Spleen (tissue), 11 donors: ENCODE data around the gene NEIL1. TPM values are rescaled to one million over a fixed set of nuclear protein-coding genes. Genes with fewer than 3 reads are reported as not detected.

ENCODE experiments used
- DNase-seq: peaks from one replicate; pipeline ENCODE4 v3.0.0-alpha.2; 2020
- H3K27ac ChIP-seq, 8 donors: fragments of 200-600 bp; sonication (generic) in 7 of 8; 1 replicate in 4 of 8; 2 replicates in 4 of 8; pipeline versions ENCODE4 v1.5.0 to v1.8.0; 2016 to 2021; ENCODE audit warnings: inconsistent platforms in 4 of 8, mild to moderate bottlenecking in 4 of 8, moderate library complexity in 1 of 8
- H3K27me3 ChIP-seq, 7 donors: fragments of 200-600 bp; sonication (generic) in 6 of 7; replicated peaks in 1 of 7; 1 replicate in 4 of 7; 2 replicates in 3 of 7; pipeline versions ENCODE4 v1.5.0 to v1.8.0; 2016 to 2021; ENCODE audit warnings: inconsistent platforms in 3 of 7, mild to moderate bottlenecking in 1 of 7
- H3K36me3 ChIP-seq, 6 donors: fragments of 200-600 bp; sonication (generic) in 5 of 6; 1 replicate in 4 of 6; 2 replicates in 2 of 6; pipeline versions ENCODE4 v1.5.0 to v1.8.0; 2016 to 2021; ENCODE audit warnings: inconsistent platforms in 2 of 6
- H3K4me1 ChIP-seq, 6 donors: fragments of 200-600 bp; sonication (generic) in 5 of 6; 1 replicate in 3 of 6; 2 replicates in 3 of 6; pipeline versions ENCODE4 v1.5.0 to v1.8.0; 2016 to 2021; ENCODE audit warnings: inconsistent platforms in 3 of 6
- H3K4me3 ChIP-seq, 8 donors: fragments of 200-600 bp; sonication (generic) in 7 of 8; 1 replicate in 4 of 8; 2 replicates in 4 of 8; pipeline versions ENCODE4 v1.5.0 to v1.8.0; 2016 to 2021; ENCODE audit warnings: inconsistent platforms in 4 of 8, mild to moderate bottlenecking in 4 of 8, moderate library complexity in 2 of 8
- H3K9me3 ChIP-seq, 8 donors: fragments of 200-600 bp; sonication (generic) in 7 of 8; 1 replicate in 4 of 8; 2 replicates in 4 of 8; pipeline versions ENCODE4 v1.5.0 to v1.8.0; 2016 to 2021; ENCODE audit warnings: inconsistent platforms in 4 of 8
- POLR2A ChIP-seq, 3 donors: fragments of 450-650 bp; IDR thresholded peaks; one replicate each; pipeline ENCODE4 v1.5.1; 2017; ENCODE audit warnings: antibody characterized with exemption in 3 of 3, mild to moderate bottlenecking in 1 of 3
- POLR2AphosphoS5 ChIP-seq, 3 donors: sonication (generic); formaldehyde crosslinking; IDR thresholded peaks; one replicate each; pipeline ENCODE4 v1.5.1; 2017; ENCODE audit warnings: antibody characterized with exemption in 3 of 3
- WGBS, 5 donors: extraction: QIAGEN DNeasy Blood & Tissue Kit in 3 of 5; methylation state at CpG; one replicate each; pipeline versions ENCODE4 v1.1.5 to v1.1.7; 2013 to 2018; 5-methylcytosine and 5-hydroxymethylcytosine counted together
- intact Hi-C: fragments of 100-400 bp; cut with DNase I; formaldehyde crosslinking; loops from one replicate; pipeline ENCODE4 v1.15.0; 2023; ENCODE audit warnings: low total_unique reads
- polyA plus RNA-seq, 3 donors: library from polyadenylated mRNA; stranded (reverse); fragments of 200-250 nt; gene quantifications; one replicate each; pipeline ENCODE4 v1.2.1, GENCODE V29; 2013
- total RNA-seq, 7 donors: library from RNA; depleted of rRNA in 3 of 7; stranded (reverse); fragments of >200 nt in 3 of 7; fragmentation: NEBNext Ultra II Directional in 4 of 7; extraction: Animal tissue kit (Norgen Biotek cat#: 25700) in 4 of 7; gene quantifications; one replicate each; pipeline versions ENCODE4 v1.1.0 to v1.2.1, GENCODE V29; 2016 to 2021
- TF ChIP-seq, protein P1 (sequence below), 11 experiments: fragments of 200-600 bp in 7 of 11; fragments of 450-650 bp in 4 of 11; sonication (generic) in 4 of 11; IDR thresholded peaks in 8 of 11; conservative IDR thresholded peaks in 3 of 11; 1 replicate in 7 of 11; 2 replicates in 4 of 11; pipeline versions ENCODE4 v1.4.0 to v1.8.0; 2016 to 2021; ENCODE audit warnings: antibody characterized with exemption in 11 of 11, inconsistent platforms in 4 of 11, mild to moderate bottlenecking in 1 of 11
- donor health status: healthy with polysubstance abuse.
- donor health status: DM: no; HTN: no; CAD: no; lungs with moderate emphysema.
- donor health status: DM: no; HTN: no; CAD: no.
- donor health status: Bipolar disorder and iron deficiency.
- donor health status: healthy.
- donor health status: DM: no; HTN: no; CAD: no.
- donor health status: DM: yes; HTN: yes; CAD: no.

NEIL1 gene
- total and polyA plus RNA-seq, 10 donors, result 27.5 to 68.1 (median 45.5) TPM

DNA sequence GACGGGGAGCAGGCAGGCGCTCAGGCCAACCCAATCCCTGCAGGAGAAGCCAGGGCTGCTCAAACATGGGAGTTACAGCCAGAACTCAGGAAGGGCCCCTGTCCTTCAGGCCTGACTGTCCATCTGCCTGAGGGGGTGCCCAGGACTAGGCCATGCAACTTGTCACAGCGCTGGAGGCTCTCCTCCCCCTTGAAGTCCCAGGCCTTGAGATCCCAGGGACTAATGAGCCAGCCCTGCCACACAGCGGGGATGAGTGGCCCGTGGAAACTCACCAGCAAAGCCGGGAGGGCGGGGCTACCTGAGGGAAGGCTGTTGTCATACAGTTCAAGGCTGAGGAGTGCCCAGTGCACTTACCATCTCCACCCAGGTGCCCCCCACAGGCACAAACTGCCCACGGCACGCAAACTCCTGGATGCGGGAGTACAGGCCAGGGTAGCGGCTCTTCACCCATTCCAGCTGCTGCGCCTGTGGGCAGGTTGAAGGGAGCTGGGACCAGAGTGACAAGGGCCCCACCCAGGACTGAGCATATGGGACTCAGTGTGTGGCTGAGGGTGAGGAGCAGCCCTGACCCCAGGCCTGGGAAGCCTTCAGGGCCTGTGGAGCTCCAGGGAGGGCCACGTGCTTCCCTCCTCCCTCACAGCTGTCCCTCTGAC, 15.3 kb downstream of the NEIL1 start:
- H3K4me1 ChIP-seq, result peaks cover 1 to 12% (median 2%) of the 10 kb centered on the region in 6 donors
- no peak for DNase-seq
- TF ChIP-seq POLR2AphosphoS5 (IDR thresholded peaks at IDR 0.05), result no peak
- TF ChIP-seq POLR2A (IDR thresholded peaks at IDR 0.05), result no peak
- TF ChIP-seq, protein P1, sequence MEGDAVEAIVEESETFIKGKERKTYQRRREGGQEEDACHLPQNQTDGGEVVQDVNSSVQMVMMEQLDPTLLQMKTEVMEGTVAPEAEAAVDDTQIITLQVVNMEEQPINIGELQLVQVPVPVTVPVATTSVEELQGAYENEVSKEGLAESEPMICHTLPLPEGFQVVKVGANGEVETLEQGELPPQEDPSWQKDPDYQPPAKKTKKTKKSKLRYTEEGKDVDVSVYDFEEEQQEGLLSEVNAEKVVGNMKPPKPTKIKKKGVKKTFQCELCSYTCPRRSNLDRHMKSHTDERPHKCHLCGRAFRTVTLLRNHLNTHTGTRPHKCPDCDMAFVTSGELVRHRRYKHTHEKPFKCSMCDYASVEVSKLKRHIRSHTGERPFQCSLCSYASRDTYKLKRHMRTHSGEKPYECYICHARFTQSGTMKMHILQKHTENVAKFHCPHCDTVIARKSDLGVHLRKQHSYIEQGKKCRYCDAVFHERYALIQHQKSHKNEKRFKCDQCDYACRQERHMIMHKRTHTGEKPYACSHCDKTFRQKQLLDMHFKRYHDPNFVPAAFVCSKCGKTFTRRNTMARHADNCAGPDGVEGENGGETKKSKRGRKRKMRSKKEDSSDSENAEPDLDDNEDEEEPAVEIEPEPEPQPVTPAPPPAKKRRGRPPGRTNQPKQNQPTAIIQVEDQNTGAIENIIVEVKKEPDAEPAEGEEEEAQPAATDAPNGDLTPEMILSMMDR (IDR thresholded peaks at IDR 0.05 in 8 of 11, conservative IDR thresholded peaks at IDR 0.05 in 3 of 11), result no peak
- no peak overlapping the region for H3K4me3 ChIP-seq
- no peaks in the 10 kb centered on the region for H3K9me3 ChIP-seq
- no peak overlapping the region for H3K27ac ChIP-seq
- intact Hi-C loops, result no loop called here
- peaks cover 0 to 100% (median 86%) of the 10 kb centered on the region in 6 donors for H3K36me3 ChIP-seq
- no peaks in the 10 kb centered on the region for H3K27me3 ChIP-seq
- 84 to 95% (median 92%) methylated on average over 4 to 13 of the region's 13 CpGs for WGBS, 5 donors

DNA sequence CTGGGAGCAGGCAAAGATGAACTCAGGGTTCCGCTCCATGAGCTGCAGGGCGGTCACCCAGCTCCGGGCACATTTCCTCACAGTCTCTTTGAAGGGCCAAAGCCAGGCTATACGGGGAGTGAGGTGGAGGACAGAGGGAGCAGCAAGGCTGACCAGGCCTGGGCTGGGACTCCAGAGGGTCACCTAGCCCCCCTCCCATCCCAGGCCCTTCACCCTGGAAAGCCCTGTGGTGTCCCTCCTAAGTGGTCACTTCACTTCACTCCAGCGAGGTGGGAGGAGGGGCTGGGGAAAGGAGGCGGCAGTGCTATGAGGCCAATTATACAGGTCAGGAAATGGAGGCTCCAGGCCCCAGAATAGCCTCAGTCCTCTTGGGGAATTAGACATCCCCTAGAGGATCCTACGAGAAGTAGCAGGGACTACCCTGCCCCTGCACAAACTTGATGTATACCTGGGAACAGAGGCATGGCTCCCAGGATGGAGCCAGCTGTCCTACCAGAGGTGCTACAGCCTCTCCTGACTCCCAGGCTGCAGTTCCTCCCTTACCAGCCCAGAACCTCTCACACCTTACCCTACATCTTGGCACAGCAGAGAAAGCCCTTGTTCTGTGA, 15.9 kb downstream of the NEIL1 start:
- Histone ChIP-seq H3K27me3 (no peaks in the 10 kb centered on the region), H3K36me3 (peaks cover 0 to 97% (median 82%) of the 10 kb centered on the region in 6 donors), H3K27ac (no peak overlapping the region), H3K4me3 (no peak overlapping the region), H3K4me1 (peaks cover 7 to 18% (median 8%) of the 10 kb centered on the region in 6 donors), H3K9me3 (no peaks in the 10 kb centered on the region)
- WGBS, 5 donors, result 83 to 92% (median 88%) methylated on average over 4 to 7 of the region's 7 CpGs
- intact Hi-C loops, result no loop called here
- DNase-seq, result no peak
- TF ChIP-seq POLR2AphosphoS5 (IDR thresholded peaks at IDR 0.05), result peak in 1 of 3 donors; percentile 19
- TF ChIP-seq, protein P1 (IDR thresholded peaks at IDR 0.05 in 8 of 11, conservative IDR thresholded peaks at IDR 0.05 in 3 of 11), result no peak

DNA sequence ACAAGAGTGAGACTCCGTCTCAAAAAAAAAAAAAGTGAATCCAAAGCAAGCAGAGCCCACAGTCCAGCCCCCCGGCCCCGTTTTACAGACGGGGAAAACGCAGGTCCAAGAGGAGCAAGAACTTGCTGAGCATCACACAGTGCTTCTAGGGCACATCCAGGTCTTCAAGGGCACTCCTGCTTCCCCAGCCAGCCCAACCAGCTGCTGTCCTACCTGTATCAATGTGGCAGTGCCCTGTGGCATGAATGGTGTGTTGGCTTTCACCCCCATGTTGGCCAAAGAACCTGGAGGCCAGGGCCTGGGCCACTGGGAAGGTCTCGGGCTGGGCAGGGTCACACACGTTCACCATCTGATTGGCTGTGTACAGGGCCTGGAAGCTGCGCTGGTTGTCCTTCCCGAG, 16.9 kb downstream of the NEIL1 start:
- no peak for DNase-seq
- intact Hi-C loops, result no loop called here
- TF ChIP-seq POLR2AphosphoS5 (IDR thresholded peaks at IDR 0.05), result no peak
- TF ChIP-seq, protein P1 (IDR thresholded peaks at IDR 0.05 in 8 of 11, conservative IDR thresholded peaks at IDR 0.05 in 3 of 11), result no peak
- no peak for TF ChIP-seq POLR2A (IDR thresholded peaks at IDR 0.05)
- Histone ChIP-seq H3K9me3 (no peaks in the 10 kb centered on the region), H3K4me1 (peaks cover 8 to 23% (median 13%) of the 10 kb centered on the region in 6 donors), H3K27ac (no peak overlapping the region), H3K4me3 (no peak overlapping the region), H3K36me3 (peaks cover 0 to 87% (median 73%) of the 10 kb centered on the region in 6 donors), H3K27me3 (no peaks in the 10 kb centered on the region)
- WGBS, 5 donors, result 88 to 97% (median 96%) methylated on average over 8 to 9 of the region's 9 CpGs

DNA sequence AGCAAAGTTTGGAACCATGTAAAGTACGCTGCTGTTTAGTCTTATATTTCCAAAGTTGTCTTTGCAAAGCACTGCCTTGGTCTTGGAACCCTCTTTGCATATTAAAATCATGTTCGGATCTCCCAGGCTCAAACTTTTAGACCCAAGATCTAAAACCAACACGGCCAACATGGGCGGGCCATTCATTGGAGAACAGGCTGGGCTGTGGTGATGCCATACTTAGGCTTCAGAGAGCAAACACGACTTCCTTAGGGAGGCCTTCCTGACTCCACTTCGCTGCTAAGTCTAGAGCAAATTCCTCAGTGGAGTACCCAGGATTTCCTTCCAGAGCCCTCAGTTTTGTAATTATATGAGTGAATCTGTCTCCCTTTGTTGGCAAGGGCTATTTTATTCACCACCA, 18.0 kb downstream of the NEIL1 start:
- TF ChIP-seq POLR2AphosphoS5 (IDR thresholded peaks at IDR 0.05), result no peak
- TF ChIP-seq, protein P1 (IDR thresholded peaks at IDR 0.05 in 8 of 11, conservative IDR thresholded peaks at IDR 0.05 in 3 of 11), result no peak
- no peak for TF ChIP-seq POLR2A (IDR thresholded peaks at IDR 0.05)
- DNase-seq, result no peak
- WGBS, 5 donors, result 91 to 96% (median 93%) methylated on average over 6 of the region's 6 CpGs
- Histone ChIP-seq H3K27me3 (no peaks in the 10 kb centered on the region), H3K4me1 (peaks cover 16 to 34% (median 24%) of the 10 kb centered on the region in 6 donors), H3K4me3 (no peak overlapping the region), H3K27ac (no peak overlapping the region), H3K9me3 (no peaks in the 10 kb centered on the region), H3K36me3 (peaks cover 0 to 77% (median 62%) of the 10 kb centered on the region in 6 donors)
- intact Hi-C loops, result no loop called here
